ENCODE results near the gene ETV3.
"Not testable (repeated sequence)": the region's sequence is repeated elsewhere in the genome, so short reads cannot be mapped to it uniquely, and the experiment has no call there.

Gene ETV3

DNA sequence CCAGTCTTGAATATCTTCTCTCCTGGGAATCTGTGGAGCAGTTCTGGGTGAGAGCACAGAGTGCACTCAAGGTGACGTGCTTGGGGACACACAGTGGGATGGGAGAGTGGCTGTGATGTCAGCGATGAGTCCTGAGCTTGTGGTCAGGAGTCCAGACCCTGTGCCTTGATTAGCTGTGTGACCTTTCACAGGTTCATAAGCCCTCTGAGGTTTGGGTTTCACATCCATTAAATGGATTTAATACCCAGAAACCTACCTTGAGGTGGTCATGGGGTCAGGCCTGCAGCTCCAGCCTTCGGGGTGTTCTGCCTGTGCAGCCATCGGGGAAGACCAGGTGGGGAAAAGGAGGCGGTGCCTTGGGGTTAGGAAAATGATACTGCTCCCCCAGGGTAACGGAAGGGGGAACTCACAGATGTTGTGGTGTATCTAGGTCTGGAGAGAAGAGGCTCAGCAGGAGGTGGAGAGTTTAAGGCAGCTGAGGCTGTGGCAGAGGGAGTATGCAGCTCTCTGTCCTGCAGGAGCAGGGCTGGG, 38.5 kb upstream of the ETV3 start (continued):
- TF ChIP-seq PATZ1 (CRISPR knock-in tag; IDR thresholded peaks at IDR 0.05; ENCODE audit: borderline replicate concordance), result no peak

DNA sequence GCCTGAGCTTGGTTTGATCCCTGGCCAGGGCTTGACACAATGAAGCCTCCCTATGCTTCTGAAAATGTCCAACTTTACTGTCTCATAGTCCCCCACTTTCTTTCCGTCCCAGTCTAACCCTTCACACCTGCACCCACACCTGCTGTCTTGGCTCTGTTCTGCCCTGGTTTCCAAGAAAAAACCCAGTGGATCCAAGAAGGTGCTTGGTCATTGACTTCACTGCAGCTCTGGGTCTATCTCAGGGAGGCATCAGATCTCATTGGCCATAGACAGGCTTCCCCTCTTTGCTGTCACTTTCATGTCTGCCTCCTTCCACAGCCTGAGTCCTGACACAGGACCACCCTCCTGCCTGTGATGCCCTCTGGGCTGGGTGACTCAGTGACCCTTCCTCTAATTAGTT, 37.8 kb upstream of the ETV3 start:
- TF ChIP-seq ZNF70 (CRISPR knock-in tag; IDR thresholded peaks at IDR 0.05), result no peak
- no peak for TF ChIP-seq ISL1 (CRISPR knock-in tag; IDR thresholded peaks at IDR 0.05)
- no peak for TF ChIP-seq PPARA (CRISPR knock-in tag; IDR thresholded peaks at IDR 0.05; ENCODE audit: borderline replicate concordance)
- no peak for TF ChIP-seq CSDC2 (CRISPR knock-in tag; IDR thresholded peaks at IDR 0.05)
- no peak for TF ChIP-seq BACH2 (CRISPR knock-in tag; IDR thresholded peaks at IDR 0.05; ENCODE audit: borderline replicate concordance)
- no peak for TF ChIP-seq ZFP30 (CRISPR knock-in tag; IDR thresholded peaks at IDR 0.05)
- no peak for TF ChIP-seq TSHZ2 (CRISPR knock-in tag; IDR thresholded peaks at IDR 0.05)
- TF ChIP-seq CREB5 (CRISPR knock-in tag; IDR thresholded peaks at IDR 0.05; ENCODE audit: low read depth), result no peak
- no peak for TF ChIP-seq ESRRG (CRISPR knock-in tag; IDR thresholded peaks at IDR 0.05)
- TF ChIP-seq PATZ1 (CRISPR knock-in tag; IDR thresholded peaks at IDR 0.05; ENCODE audit: borderline replicate concordance), result no peak
- TF ChIP-seq OSR1 (CRISPR knock-in tag; IDR thresholded peaks at IDR 0.05), result no peak
- no peak for TF ChIP-seq SNAI2 (CRISPR knock-in tag; IDR thresholded peaks at IDR 0.05)
- TF ChIP-seq TCF4 (CRISPR knock-in tag; IDR thresholded peaks at IDR 0.05; ENCODE audit: borderline replicate concordance), result no peak
- TF ChIP-seq ZFP3 (CRISPR knock-in tag; IDR thresholded peaks at IDR 0.05), result no peak
- TF ChIP-seq ZNF565 (CRISPR knock-in tag; conservative IDR thresholded peaks at IDR 0.05; ENCODE audit: low read depth), result no peak
- TF ChIP-seq ZNF8 (CRISPR knock-in tag; IDR thresholded peaks at IDR 0.05), result no peak
- no peak for ATAC-seq

DNA sequence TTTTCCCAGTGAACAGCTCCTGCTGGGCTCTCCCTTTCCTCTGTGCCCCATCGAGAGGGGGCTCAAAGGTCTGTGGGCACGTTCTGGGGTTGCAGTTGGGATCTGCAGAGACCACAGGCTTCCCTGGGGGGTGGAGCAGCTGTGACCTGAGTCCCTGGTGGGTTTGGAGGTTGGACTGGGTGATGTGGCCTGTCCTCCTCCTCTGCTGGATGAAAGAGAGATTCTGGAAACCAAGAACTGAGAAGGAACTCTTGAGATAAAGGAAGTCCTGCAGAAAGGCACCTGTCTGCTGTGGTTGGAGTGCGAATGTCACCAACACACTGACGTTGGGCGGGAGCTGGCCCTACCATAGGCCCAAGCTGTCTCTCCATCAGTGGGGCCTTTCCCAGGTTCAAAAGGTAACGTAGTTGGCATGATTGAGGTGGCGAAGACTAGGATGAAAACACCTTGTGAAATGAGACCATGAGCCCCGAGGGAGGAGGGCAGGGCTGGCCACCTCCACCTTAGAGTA, 35.8 kb upstream of the ETV3 start:
- ATAC-seq, result no peak
- TF ChIP-seq CSDC2 (CRISPR knock-in tag; IDR thresholded peaks at IDR 0.05) (no peak), OSR1 (CRISPR knock-in tag; IDR thresholded peaks at IDR 0.05) (no peak), POU6F1 (CRISPR knock-in tag; IDR thresholded peaks at IDR 0.05; ENCODE audit: borderline replicate concordance, low read depth) (no peak), TSHZ2 (CRISPR knock-in tag; IDR thresholded peaks at IDR 0.05) (no peak), ZNF70 (CRISPR knock-in tag; IDR thresholded peaks at IDR 0.05) (no peak), TOX (CRISPR knock-in tag; IDR thresholded peaks at IDR 0.05; ENCODE audit: borderline replicate concordance) (no peak), ZFP30 (CRISPR knock-in tag; IDR thresholded peaks at IDR 0.05) (no peak), ZNF8 (CRISPR knock-in tag; IDR thresholded peaks at IDR 0.05) (no peak), CSRNP3 (CRISPR knock-in tag; IDR thresholded peaks at IDR 0.05) (no peak)

- not testable (repeated sequence) for ATAC-seq
These were observed 35.0 kb upstream of the ETV3 start for GRCh38 chr1:157173241-157173640.

DNA sequence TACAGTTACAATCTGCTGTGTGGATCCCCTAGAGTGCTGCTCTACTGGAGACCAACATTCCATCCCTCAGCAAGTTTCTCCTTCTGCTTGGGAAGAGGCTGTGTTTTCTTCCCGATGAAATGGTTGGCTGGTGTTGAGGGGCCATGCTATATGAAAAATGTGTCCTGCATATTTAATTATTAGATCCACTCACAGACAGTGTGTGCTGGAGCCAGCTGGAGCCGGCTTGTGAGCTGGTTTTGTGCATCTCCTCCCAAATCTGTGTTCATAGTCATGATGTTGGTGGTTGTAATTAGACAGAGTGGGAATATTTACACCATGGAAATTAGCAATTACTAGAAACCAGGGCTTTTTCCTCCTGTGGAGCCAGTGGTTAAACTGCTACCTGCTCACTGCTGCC, 34.4 kb upstream of the ETV3 start:
- not testable (repeated sequence) for ATAC-seq

All from SK-N-SH treated with all-trans-retinoic acid at 6 μM for 48 hours (cell line).